ENCODE measurements around the gene DNAH6. TPM values are rescaled to one million over a fixed set of nuclear protein-coding genes. Genes with fewer than 3 reads are reported as not detected.

DNAH6 gene
- total RNA-seq, 1 experiment from 2014 or later, result not detected

- H3K36me3 ChIP-seq (ENCODE audit: low read depth, low read length), result no peaks in the 10 kb centered on the region
- ChIA-PET POLR2A (ENCODE audit: unreplicated experiment) (no interaction called here), CTCF (no interaction called here)
- H3K4me1 ChIP-seq (ENCODE audit: insufficient read depth, low read length), result peaks cover 24% of the 10 kb centered on the region
- ATAC-seq (peak; percentile 70), DNase-seq (peak; percentile 62)
- H3K27me3 ChIP-seq (ENCODE audit: low read length), result no peaks in the 10 kb centered on the region
- TF ChIP-seq EZH2phosphoT487 (IDR thresholded peaks at IDR 0.05; ENCODE audit: borderline replicate concordance, low read length) (no peak), EZH2 (IDR thresholded peaks at IDR 0.05; ENCODE audit: low read length, unreplicated experiment) (no peak), CTCF (conservative IDR thresholded peaks at IDR 0.05; ENCODE audit: low read depth, low read length) (no peak)
- no peaks in the 10 kb centered on the region for H3K9me2 ChIP-seq (replicated peaks; ENCODE audit: low read length)
- intact Hi-C loops (cut with micrococcal nuclease), result no loop called here
- no peak overlapping the region for H3K4me2 ChIP-seq (ENCODE audit: low read length)
- no peak overlapping the region for H3K4me3 ChIP-seq (ENCODE audit: low read length)
- H3F3A ChIP-seq (ENCODE audit: low read length, unreplicated experiment), result no peaks in the 10 kb centered on the region
- H2AFZ ChIP-seq (ENCODE audit: low read length), result no peak overlapping the region
- H3K27ac ChIP-seq (ENCODE audit: low read length), result no peak overlapping the region
- no peaks in the 10 kb centered on the region for H3K79me2 ChIP-seq (ENCODE audit: low read length)
- BruUV-seq (replicated peaks), result no TSS peak
- no peak overlapping the region for H3K9ac ChIP-seq (ENCODE audit: low read length)
- H3K9me3 ChIP-seq (ENCODE audit: low read length), result no peaks in the 10 kb centered on the region
- H4K20me1 ChIP-seq (ENCODE audit: low read length), result no peaks in the 10 kb centered on the region
Measured at GRCh38 chr2:84796798-84797197, 280.5 kb downstream of the DNAH6 start.

GRCh38 chr2:84797271-84797670 lies 281.0 kb downstream of the DNAH6 start:
- no peak for ATAC-seq
- Histone ChIP-seq H3K27me3 (ENCODE audit: low read length) (no peaks in the 10 kb centered on the region), H3K79me2 (ENCODE audit: low read length) (no peaks in the 10 kb centered on the region), H3K36me3 (ENCODE audit: low read depth, low read length) (no peaks in the 10 kb centered on the region), H3F3A (ENCODE audit: low read length, unreplicated experiment) (no peaks in the 10 kb centered on the region), H3K4me1 (ENCODE audit: insufficient read depth, low read length) (peaks cover 24% of the 10 kb centered on the region), H3K27ac (ENCODE audit: low read length) (no peak overlapping the region), H3K4me3 (ENCODE audit: low read length) (no peak overlapping the region), H3K9me3 (ENCODE audit: low read length) (no peaks in the 10 kb centered on the region), H3K4me2 (ENCODE audit: low read length) (no peak overlapping the region), H3K9ac (ENCODE audit: low read length) (no peak overlapping the region), H4K20me1 (ENCODE audit: low read length) (no peaks in the 10 kb centered on the region), H2AFZ (ENCODE audit: low read length) (no peak overlapping the region), H3K9me2 (replicated peaks; ENCODE audit: low read length) (no peaks in the 10 kb centered on the region)
- no peak for DNase-seq
- no TSS peak for BruUV-seq (replicated peaks)
- POLR2A ChIA-PET (ENCODE audit: unreplicated experiment), result no interaction called here
- intact Hi-C loops (cut with micrococcal nuclease), result no loop called here
- TF ChIP-seq EZH2 (IDR thresholded peaks at IDR 0.05; ENCODE audit: low read length, unreplicated experiment), result no peak
- no peak for TF ChIP-seq CTCF (conservative IDR thresholded peaks at IDR 0.05; ENCODE audit: low read depth, low read length)
- no peak for TF ChIP-seq EZH2phosphoT487 (IDR thresholded peaks at IDR 0.05; ENCODE audit: borderline replicate concordance, low read length)
- CTCF ChIA-PET, result no interaction called here

GRCh38 chr2:84799772-84800171 lies 283.5 kb downstream of the DNAH6 start:
- Histone ChIP-seq H3K36me3 (ENCODE audit: low read depth, low read length) (no peaks in the 10 kb centered on the region), H3K79me2 (ENCODE audit: low read length) (no peaks in the 10 kb centered on the region), H3K9ac (ENCODE audit: low read length) (no peak overlapping the region), H3K27me3 (ENCODE audit: low read length) (no peaks in the 10 kb centered on the region), H3F3A (ENCODE audit: low read length, unreplicated experiment) (no peaks in the 10 kb centered on the region), H3K27ac (ENCODE audit: low read length) (no peak overlapping the region), H3K4me3 (ENCODE audit: low read length) (no peak overlapping the region), H3K9me2 (replicated peaks; ENCODE audit: low read length) (no peaks in the 10 kb centered on the region), H2AFZ (ENCODE audit: low read length) (no peak overlapping the region), H3K9me3 (ENCODE audit: low read length) (no peaks in the 10 kb centered on the region), H3K4me1 (ENCODE audit: insufficient read depth, low read length) (peaks cover 9% of the 10 kb centered on the region; the same call in 1 of the 2 replicates), H3K4me2 (ENCODE audit: low read length) (no peak overlapping the region), H4K20me1 (ENCODE audit: low read length) (no peaks in the 10 kb centered on the region)
- ATAC-seq (no peak), DNase-seq (no peak)
- intact Hi-C loops (cut with micrococcal nuclease), result no loop called here
- POLR2A ChIA-PET (ENCODE audit: unreplicated experiment), result no interaction called here
- TF ChIP-seq EZH2phosphoT487 (IDR thresholded peaks at IDR 0.05; ENCODE audit: borderline replicate concordance, low read length) (no peak), CTCF (conservative IDR thresholded peaks at IDR 0.05; ENCODE audit: low read depth, low read length) (no peak), EZH2 (IDR thresholded peaks at IDR 0.05; ENCODE audit: low read length, unreplicated experiment) (no peak)
- CTCF ChIA-PET, result no interaction called here
- BruUV-seq (replicated peaks), result no TSS peak
